Femur (tissue), 1 donor: ENCODE data around the gene MMEL1.
"Not testable (repeated sequence)": the region's sequence is repeated elsewhere in the genome, so short reads cannot be mapped to it uniquely, and the experiment has no call there.

Experiments used
- DNase-seq: peaks from one replicate; pipeline ENCODE4 v3.0.0-alpha.2; 2017

Gene MMEL1

DNA sequence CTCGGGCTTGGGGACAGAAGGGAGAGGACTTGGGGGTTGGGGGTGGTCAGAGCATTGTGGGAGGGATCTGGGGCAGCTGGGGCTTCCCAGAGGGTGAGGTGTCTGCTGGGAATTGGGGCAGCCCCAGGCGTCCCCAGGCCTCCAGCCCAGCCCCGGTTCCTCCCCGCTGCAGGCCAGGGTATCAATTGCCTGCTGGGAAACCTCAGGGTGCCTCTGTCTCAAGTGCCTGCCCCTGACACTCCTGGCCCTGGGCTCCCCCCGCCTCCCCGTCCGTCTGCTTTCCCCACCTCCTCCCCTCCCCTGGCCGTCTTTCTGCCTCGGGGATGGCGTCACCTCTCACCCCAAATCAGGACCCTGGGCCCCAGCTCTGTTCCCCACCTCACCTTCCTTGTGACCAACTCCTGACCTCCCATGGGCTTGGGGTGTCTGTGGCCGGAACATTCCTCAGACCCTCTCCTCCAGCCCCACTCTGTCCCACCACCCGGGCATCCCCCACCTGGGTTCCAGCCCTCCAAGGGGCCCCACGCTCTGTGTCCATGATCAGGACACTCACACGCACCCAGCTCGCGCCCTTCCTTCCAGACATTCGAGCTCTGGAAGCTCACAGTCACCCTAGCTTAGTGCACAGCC lies 64.5 kb downstream of the MMEL1 start:
- DNase-seq: not testable (repeated sequence)

DNA sequence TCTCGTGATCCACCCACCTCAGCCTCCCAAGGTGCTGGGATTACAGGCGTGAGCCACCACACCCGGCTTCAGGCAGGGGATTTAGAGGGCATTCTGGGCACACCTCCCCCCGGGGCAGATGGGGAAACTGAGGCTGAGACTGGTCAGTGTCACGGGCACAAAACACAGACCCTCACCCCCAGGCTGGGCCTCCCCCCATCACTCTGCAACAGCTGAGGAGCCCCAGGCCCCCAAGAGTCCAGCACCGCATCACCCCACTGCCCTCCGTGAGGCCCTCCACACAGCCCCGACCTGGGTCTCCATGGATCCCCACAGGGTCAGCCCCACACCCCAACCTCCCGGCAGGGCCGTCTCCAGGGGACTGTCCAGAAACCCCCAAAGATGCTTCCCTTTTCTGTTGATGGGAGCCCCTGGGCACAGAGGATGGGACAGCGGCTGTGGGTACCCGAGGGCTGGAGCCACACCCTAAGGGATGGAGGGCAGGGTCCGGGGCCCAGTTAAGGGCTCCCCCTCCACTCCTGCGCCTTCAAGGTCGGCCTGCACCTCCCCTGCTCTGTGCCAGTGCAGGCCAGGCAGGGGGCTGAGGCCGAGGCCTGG lies 65.6 kb downstream of the MMEL1 start:
- no peak for DNase-seq

DNA sequence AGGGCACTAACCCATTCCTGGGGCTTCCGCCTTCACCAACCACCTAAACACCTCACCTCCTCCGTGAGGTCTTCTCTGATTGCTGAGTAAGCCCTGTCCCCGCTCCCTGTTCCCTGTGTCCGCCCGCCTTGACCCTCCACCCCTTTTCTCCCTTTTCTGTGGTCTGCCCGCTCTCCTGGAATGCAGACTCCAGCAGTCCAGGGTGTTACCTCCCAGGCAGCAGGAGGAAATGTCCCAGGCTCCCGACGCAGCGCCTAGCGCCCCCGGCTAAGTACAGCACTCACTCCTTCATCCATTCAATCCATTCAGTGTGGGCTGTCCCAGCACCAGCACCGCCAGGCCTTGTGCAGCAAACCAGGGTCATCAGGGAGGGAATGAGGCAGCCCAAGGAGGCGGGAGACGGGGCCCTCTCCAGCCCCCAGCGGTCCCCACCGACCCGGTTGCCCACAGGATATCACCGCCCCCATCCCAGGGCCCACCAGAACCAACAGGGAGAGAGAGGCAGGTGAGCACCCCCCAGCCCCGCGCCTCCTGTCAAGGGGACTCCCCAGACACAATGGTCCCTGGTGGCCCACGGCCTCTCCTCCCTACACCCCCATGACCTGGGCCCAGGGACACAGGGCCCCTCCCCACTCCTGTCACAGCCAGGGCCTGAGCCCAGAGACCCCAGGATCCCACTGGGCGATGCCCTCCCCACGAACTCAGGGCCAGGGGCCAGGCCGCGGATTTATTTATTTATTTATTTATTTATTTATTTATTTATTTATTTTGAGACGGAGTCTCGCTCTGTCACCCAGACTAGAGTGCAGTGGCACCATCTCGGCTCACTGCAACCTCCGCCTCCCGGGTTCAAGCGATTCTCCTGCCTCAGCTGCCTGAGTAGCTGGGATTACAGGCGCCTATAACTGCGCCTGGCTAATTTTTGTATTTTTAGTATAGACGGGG lies 66.4 kb downstream of the MMEL1 start:
- DNase-seq: no peak

DNA sequence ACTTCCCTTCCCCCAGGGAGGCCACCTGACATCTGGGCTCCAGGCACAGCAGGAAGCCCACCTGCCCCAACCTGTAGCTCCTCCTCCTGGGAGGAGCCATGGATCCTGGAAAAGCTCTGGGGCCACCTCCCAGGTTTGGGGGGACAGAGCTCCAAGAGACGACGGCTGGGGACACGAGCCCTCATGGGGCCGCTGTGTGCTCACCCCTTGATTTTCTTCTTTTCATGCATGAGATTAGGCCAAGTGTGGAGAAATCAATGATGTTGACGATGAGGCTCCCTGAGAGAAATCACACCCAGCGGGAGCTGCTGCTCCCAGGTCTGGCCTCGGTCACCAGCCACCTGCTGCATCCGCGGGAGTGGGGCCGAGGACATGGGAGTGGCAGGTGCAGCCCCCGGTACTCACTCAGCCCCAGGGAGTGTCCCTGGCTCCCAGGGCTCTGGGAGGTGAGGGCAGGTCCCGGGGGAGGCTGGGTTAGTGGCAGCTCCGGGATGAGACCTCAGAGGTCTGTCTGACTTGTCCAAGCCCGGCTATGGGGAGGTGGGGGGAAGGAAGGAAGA lies 67.9 kb downstream of the MMEL1 start:
- DNase-seq: no peak

DNA sequence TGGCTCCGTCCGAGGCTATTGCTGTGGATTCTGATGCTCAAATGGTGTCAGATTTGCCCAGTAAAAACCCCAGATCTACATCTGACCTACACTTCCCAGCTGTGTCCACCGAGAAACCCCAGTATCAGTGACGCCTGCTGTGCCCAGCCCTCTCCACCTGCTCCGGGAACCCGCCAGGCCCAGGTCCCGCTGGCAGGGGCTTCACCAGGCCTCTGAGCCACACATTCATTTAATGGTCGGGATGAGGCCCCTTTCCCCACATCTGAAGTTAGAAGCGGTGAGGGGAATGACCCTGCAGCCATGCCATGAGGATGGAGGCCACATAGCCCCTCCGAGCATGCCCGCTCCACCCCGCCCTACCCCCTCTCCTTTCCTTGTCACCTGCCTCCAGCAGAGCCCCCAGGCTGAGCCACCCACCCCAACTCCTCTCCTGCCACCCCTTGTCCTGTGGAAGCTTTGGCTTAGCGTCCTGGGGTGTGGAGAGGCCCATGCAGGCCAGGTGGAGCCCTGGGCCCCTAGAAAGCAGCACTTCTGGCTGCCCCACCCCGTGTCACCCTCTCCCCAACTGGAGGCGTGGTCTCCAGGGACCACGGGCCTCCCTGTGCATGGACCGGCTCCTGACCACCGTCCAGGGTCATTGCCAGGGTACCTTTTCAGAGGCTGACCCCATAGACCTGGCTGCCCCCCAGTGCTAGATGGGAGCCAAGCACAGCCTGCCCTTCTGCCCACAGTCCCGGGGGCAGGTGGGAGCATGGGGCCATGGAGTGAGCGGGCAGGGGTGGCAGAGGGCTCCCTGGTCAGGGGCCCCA lies 68.6 kb downstream of the MMEL1 start:
- no peak for DNase-seq

DNA sequence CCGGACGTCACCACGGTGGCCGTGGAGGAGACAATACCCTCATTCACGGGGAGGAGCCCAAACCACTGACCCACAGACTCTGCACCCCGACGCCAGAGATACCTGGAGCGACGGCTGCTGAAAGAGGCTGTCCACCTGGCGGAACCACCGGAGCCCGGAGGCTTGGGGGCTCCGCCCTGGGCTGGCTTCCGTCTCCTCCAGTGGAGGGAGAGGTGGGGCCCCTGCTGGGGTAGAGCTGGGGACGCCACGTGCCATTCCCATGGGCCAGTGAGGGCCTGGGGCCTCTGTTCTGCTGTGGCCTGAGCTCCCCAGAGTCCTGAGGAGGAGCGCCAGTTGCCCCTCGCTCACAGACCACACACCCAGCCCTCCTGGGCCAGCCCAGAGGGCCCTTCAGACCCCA lies 69.6 kb downstream of the MMEL1 start:
- no peak for DNase-seq

DNA sequence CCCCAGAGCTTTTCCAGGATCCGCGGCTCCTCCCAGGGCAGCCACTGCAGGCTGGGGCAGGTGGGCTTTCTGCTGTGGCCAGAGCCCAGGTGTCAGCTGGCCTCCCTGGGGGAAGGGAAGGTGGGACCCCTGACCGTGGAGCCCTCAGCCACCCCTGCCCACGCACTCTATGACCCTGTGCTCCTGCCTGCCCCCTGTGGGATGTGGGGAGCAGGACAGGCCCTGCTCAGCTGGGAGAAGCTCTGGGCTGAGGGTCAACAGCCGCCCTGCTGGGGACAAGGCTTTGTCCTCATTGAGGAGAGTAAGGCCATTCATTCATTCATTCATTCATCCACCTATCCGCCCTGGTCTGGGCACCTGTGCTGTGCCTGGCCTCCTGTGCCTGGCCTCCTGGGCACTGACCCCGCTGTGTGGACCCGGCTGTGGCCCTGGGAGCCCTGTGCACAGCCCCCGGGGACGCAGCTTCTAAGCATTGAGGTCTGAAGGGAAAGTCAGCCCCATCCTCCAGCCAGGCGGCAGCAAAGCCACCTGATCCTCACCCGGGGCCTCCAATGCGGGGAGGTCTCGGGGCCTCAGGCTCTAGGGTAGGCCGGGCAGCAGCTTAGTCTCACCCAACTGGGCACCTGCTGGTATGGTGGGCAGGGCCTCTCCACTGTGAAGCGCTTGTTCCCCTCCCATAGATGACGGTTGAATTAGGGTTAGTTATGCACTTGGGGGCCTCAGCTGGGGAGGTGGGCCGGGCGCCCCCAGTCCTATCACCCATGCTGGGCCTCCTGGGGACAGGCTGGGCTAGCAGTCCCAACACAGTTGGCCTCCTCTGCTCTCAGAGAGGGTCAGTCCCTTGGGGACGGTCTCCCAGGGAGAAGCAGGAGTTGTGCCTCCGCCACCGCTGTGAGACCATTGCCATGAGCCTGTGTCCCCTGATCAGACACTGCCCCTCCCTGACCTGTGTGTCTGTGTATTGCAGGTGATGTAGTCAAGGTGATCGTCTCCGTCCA lies 70.6 kb downstream of the MMEL1 start:
- DNase-seq: no peak

DNA sequence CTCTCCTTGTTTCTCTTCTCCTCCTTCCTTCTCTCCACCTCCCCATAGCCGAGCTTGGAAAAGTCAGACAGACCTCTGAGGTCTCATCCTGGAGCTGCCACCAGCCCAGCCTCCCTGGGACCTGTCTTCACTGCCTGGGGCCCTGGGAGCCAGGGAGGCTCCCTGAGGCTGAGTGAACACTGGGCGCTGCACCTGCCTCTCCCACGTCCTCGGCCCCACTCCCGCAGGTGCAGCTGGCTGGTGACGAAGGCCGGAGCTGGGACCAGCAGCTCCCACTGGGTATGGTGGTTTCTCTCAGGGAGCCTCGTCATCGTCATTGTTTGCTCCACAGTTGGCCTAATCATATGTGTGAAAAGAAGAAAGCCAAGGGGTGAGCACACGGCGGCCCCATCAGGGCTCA lies 71.4 kb downstream of the MMEL1 start:
- no peak for DNase-seq

DNA sequence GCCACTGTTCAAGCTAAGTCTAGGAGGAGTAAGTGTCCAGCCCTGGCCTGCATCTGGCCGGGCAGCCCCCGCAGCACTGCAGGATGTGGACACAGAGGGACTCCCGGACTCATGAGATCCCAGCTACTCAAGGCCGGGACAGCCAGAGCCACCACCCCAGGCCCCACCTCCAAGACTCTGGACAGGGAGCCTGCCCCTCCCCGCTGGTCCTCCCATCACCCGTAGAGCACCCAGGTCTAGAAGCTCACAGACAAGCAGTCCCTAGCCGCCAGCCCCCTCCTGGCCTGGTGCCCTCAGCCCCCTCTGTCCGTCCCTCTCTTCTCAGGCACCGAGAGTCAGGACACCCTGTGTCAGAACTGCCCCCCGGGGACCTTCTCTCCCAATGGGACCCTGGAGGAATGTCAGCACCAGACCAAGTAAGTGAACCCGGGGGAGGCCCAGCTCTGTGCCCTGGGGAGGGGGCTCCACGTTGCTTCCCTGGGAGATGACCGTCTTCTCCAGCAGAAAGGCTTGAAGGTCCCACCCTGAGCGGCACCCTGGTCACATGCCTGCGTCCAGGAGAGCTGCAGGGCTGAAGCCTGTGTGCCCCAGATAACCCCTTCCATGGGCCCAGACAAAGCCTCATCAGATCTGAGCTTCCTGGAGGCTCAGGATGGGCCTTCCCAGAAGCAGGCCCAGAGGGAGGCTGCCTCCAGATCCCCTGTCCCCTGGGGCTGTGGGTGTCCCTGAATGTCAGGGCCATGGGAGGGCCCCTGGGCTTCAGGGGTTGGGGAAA lies 72.3 kb downstream of the MMEL1 start:
- no peak for DNase-seq

DNA sequence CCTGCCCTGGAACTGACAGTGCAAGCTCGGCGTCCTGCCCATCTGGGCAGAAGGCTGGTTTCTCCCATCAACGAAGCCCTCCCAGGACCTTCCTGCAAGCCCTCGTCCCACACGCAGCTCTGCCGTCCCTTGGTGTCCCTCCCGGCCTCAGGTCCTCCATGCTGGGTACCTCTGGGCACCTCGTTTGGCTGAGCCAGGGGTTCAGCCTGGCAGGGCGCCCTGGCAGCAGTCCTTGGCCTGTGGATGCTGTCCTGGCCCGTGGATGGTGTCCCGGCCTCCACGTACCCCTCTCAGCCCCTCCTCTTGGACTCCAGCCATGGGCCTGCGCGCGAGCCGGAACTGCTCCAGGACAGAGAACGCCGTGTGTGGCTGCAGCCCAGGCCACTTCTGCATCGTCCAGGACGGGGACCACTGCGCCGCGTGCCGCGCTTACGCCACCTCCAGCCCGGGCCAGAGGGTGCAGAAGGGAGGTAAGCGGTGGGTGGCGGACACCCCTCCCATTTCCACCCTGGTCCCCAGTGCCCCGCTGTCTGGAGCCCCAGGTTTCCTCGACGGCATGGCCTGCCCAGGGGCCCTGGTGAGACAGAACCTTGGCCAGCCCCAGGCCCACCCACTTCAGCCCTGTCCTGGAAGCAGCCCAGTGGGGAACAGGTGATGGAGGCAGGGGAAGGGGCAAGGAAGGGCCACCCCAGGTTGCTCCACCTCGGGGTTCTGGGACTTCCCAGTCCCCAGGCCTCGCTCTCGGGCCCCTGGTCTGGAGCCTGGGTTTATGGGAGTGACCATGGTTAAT lies 73.1 kb downstream of the MMEL1 start:
- no peak for DNase-seq

DNA sequence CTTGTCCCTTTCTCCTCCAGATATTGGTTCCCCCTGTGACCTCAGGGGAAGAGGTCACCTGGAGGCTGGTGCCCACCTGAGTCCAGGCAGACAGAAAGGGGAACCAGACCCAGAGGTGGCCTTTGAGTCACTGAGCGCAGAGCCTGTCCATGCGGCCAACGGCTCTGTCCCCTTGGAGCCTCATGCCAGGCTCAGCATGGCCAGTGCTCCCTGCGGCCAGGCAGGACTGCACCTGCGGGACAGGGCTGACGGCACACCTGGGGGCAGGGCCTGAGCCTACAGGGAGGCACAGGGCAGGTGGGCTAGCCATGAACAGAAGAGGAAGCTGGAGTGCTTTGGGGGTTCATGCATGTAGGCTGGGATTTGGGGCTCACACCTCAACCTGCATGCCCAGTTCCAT lies 74.0 kb downstream of the MMEL1 start:
- no peak for DNase-seq

DNA sequence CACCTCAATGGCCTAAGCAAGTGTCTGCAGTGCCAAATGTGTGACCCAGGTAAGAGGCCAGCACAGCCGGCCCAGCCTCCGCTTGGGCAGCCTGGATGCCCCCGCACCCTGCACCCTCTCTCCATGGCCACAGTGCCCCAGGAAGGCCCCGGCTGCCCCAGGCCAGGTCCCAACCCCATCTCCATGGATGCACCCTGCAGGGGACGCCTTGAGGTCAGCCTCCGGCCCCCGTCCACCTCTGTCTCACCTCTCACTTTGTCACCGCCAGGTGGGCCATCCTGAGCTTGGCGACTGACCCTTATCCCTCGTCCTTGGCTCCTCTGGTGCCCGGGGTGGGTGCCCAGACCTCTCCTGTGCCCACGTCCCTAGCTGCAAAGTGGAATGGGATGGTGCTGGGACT lies 74.4 kb downstream of the MMEL1 start:
- no peak for DNase-seq

DNA sequence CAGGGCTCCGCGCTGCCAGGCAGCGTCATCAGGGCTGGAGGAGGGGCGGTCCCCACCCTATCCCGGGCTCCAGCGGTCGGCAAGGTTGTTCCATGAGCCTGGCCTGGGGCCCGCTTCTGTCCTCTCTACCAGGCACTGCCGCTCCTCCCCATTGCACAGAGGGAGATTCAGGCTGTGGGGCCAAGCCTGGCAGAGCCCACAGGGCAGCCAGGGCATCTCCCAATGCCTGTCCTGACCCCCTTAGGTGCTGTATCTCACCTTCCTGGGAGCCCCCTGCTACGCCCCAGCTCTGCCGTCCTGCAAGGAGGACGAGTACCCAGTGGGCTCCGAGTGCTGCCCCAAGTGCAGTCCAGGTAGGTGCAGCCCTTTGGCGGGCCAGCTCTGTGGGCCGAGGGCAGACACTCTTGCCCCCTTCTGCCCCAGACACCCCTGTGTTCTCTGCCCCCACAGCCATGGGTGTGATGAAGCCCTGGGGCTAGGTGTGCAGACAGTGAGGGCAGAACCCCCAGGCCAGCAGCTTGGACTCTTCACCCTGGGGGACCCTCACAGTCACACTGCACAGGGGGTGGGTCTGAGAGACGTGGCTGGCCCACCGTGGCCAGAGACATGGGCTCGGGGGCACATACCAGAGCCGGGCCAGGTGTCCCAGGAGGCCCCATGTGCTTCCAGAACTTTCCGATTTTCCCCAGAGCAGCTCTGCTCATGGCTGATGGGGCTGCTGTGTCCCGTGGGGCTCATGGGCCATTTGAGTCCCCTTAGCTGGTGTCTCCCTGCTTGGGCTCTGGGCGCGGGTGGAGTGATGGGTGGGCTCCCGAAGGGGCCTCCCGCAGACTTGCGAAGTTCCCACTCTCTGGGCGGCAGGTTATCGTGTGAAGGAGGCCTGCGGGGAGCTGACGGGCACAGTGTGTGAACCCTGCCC lies 75.1 kb downstream of the MMEL1 start:
- DNase-seq: no peak

DNA sequence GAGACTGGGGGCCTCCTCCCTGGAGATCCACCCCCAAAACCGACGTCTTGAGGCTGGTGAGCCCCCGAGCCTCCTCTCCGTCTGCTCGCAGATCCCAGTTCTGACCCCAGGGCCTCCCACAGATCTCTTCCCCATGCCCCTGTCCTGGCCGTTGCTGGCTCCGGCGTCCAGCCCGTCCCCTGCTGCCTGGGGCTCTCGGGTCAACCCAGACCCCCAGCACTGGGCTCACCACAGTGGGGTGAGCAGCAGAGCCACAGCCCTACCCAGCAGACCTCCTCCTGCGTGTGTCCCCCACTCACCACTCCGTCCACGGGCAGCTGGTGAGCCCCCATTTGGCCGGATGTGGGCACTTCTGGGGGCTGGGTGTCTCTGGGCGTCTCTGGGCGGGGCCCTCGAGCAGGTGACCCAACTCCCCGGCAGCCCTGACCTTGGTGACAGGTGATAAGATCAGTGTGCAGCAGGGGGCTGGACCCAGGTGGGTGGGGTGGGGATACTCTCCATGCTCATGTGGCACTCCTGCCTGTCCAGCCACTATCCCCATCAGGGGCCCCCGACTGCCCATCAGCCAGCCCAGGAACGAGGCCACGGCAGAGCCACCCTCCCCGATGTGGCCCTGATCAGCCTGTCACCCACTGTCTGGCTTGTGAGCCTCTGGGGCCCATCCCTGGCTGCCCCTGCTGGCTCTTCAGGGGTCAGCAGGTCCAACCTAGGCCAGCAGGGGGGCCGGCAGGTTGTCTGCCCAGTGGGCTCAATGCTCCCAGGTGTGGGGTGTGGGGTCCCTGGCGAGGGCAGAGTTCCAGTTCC lies 75.9 kb downstream of the MMEL1 start:
- no peak for DNase-seq

DNA sequence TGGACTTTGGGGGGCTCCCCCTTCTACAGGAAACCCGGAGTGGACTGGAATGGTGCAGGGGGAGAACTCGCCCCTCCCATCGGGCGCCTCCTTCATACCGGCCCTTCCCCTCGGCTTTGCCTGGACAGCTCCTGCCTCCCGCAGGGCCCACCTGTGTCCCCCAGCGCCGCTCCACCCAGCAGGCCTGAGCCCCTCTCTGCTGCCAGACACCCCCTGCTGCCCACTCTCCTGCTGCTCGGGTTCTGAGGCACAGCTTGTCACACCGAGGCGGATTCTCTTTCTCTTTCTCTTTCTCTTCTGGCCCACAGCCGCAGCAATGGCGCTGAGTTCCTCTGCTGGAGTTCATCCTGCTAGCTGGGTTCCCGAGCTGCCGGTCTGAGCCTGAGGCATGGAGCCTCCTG lies 76.5 kb downstream of the MMEL1 start, which contains the start of gene TNFRSF14:
TSS of gene TNFRSF14 (plus strand) at position 95 of the 401 bp plus-strand sequence. CDS start at position 389, 294 bp downstream.
- DNase-seq: peak; percentile 74

DNA sequence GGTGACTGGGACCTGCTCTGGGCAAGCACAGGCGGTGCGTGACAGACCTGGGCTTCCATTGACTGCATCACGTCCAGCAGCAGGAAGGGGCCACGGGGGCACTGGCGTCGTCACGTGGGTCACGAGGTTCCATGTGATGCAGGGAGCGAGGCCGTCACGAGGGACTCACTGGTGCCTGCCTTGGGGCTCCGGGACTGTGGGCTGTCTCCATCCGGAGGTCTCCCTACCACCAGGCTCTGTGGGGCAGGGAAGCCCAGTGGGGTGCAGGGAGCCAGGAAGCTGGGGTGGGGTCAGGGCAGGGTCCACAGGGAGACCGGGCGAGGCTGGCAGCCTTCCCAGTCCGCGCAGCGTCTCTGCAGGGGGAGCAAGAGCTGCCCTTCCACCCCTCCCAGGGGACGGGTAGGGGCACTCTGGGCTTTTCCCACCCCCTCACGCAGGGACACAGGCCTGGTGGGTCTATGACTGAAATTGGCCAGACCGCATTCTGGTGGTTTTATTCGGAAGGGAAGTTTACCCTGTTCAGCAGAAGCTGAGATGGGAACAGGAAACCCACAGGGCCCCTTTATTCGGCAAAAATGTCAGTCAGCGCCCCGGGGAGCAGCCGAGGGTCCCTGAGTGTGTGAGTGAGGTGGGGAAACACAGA lies 77.1 kb downstream of the MMEL1 start:
- peak; percentile 69 for DNase-seq
